NCI-H2196 (cell line): ENCODE results near the gene DIPK1C.

Source experiments
- DNase-seq: peaks from one replicate; lab custom pipeline; 2025; ENCODE audit not compliant: unreplicated experiment; lab: John Stamatoyannopoulos, UW

Gene DIPK1C

GRCh38 chr18:74390900-74391299, 66.2 kb downstream of the DIPK1C start:
- DNase-seq, result no peak

- DNase-seq, result no peak
Measured at GRCh38 chr18:74389991-74390390, 67.1 kb downstream of the DIPK1C start.

- no peak for DNase-seq
Measured at GRCh38 chr18:74389171-74389927, 67.8 kb downstream of the DIPK1C start.

- DNase-seq, result no peak
Measured at GRCh38 chr18:74388227-74388626, 68.9 kb downstream of the DIPK1C start.

- DNase-seq, result no peak
Measured at GRCh38 chr18:74387383-74387782, 69.7 kb downstream of the DIPK1C start.
